Measurements from ENCODE around the gene SFMBT2. TPM values are rescaled to one million over a fixed set of nuclear protein-coding genes. Genes with fewer than 3 reads are reported as not detected.

The SFMBT2 gene
- total RNA-seq, 3 donors from 2014 or later (not counting 1 experiment from before 2014, with no cell fraction given): 50.4 to 70.4 (median 52.2) TPM

DNA sequence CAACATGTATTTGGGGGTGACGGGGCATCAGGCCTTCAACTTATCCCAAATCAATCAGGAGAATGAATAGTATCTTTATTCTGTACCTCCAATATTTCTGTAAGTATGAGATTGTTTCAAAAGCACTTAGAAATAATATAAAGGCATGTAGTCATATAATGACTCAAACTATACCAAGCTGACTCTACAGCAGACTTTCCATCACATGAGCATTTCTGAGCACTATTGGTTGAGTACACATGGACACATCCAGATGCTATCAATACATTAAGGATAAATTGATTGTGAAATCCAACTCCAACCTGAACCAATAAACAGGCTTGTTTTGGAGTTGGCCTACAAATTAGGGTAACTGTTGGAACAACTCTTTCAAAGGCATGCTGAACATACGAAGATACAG lies 229.4 kb downstream of the SFMBT2 start:
- H3K4me3 ChIP-seq (ENCODE audit: low read length): no peak overlapping the region
- peaks cover 3% of the 10 kb centered on the region for H3K4me1 ChIP-seq (ENCODE audit: control insufficient read depth, insufficient read depth, low read length)
- Mint-ChIP-seq H3K36me3 (peaks cover 29% of the 10 kb centered on the region), H3K4me3 (no peak overlapping the region), H3K9me3 (no peaks in the 10 kb centered on the region), H3K27ac (no peak overlapping the region), H3K4me1 (peaks cover 22 to 23% of the 10 kb centered on the region in 2 donors), H3K27me3 (ENCODE audit: low read depth in 2 of 2) (no peaks in the 10 kb centered on the region)
- ATAC-seq (no peak), DNase-seq (no peak)
- H3K27me3 ChIP-seq (ENCODE audit: control insufficient read depth, insufficient read depth, low read length): no peaks in the 10 kb centered on the region
- H3K36me3 ChIP-seq (ENCODE audit: control insufficient read depth, insufficient read depth, low read length): peaks cover 17% of the 10 kb centered on the region
- TF ChIP-seq CTCF (IDR thresholded peaks at IDR 0.05): no peak
- no peak overlapping the region for H3K27ac ChIP-seq (ENCODE audit: low read length)
- 100% methylated on average over 1 of the region's 2 CpGs for WGBS (ENCODE audit: insufficient coverage)
- no peaks in the 10 kb centered on the region for H3K9me3 ChIP-seq (ENCODE audit: control insufficient read depth, insufficient read depth, low read length)
- intact Hi-C loops (cut with micrococcal nuclease): no loop called here

- intact Hi-C loops (cut with micrococcal nuclease): no loop called here
- TF ChIP-seq CTCF (IDR thresholded peaks at IDR 0.05): no peak
- Mint-ChIP-seq H3K27ac (no peak overlapping the region), H3K9me3 (peaks cover 0 to 3% of the 10 kb centered on the region in 2 donors), H3K36me3 (peaks cover 39% of the 10 kb centered on the region), H3K4me3 (no peak overlapping the region), H3K27me3 (ENCODE audit: low read depth in 2 of 2) (no peaks in the 10 kb centered on the region), H3K4me1 (peaks cover 10 to 14% of the 10 kb centered on the region in 2 donors)
- Histone ChIP-seq H3K4me1 (ENCODE audit: control insufficient read depth, insufficient read depth, low read length) (no peaks in the 10 kb centered on the region), H3K9me3 (ENCODE audit: control insufficient read depth, insufficient read depth, low read length) (no peaks in the 10 kb centered on the region), H3K4me3 (ENCODE audit: low read length) (no peak overlapping the region), H3K36me3 (ENCODE audit: control insufficient read depth, insufficient read depth, low read length) (peaks cover 32% of the 10 kb centered on the region), H3K27ac (ENCODE audit: low read length) (no peak overlapping the region), H3K27me3 (ENCODE audit: control insufficient read depth, insufficient read depth, low read length) (no peaks in the 10 kb centered on the region)
- 96% methylated on average over 11 of the region's 12 CpGs for WGBS (ENCODE audit: insufficient coverage)
- ATAC-seq: no peak
- no peak for DNase-seq
These were observed 231.3 kb downstream of the SFMBT2 start for GRCh38 chr10:7179536-7179935.

GRCh38 chr10:7173948-7174347 lies 236.9 kb downstream of the SFMBT2 start:
- H3K27me3 ChIP-seq (ENCODE audit: control insufficient read depth, insufficient read depth, low read length): no peaks in the 10 kb centered on the region
- TF ChIP-seq CTCF (IDR thresholded peaks at IDR 0.05): no peak
- Mint-ChIP-seq H3K9me3 (peaks cover 0 to 3% of the 10 kb centered on the region in 2 donors), H3K27me3 (ENCODE audit: low read depth in 2 of 2) (no peaks in the 10 kb centered on the region), H3K27ac (no peak overlapping the region), H3K4me3 (no peak overlapping the region), H3K4me1 (peaks cover 0 to 4% of the 10 kb centered on the region in 2 donors), H3K36me3 (peaks cover 31% of the 10 kb centered on the region)
- H3K36me3 ChIP-seq (ENCODE audit: control insufficient read depth, insufficient read depth, low read length): peaks cover 69% of the 10 kb centered on the region
- no peaks in the 10 kb centered on the region for H3K9me3 ChIP-seq (ENCODE audit: control insufficient read depth, insufficient read depth, low read length)
- no peak for DNase-seq
- intact Hi-C loops (cut with micrococcal nuclease): no loop called here
- no peak for ATAC-seq
- no peaks in the 10 kb centered on the region for H3K4me1 ChIP-seq (ENCODE audit: control insufficient read depth, insufficient read depth, low read length)
- H3K4me3 ChIP-seq (ENCODE audit: low read length): no peak overlapping the region
- WGBS (ENCODE audit: insufficient coverage): 95% methylated on average over 11 of the region's 11 CpGs
- no peak overlapping the region for H3K27ac ChIP-seq (ENCODE audit: low read length)

- H3K36me3 ChIP-seq (ENCODE audit: control insufficient read depth, insufficient read depth, low read length): peaks cover 82% of the 10 kb centered on the region
- peaks cover 0 to 3% of the 10 kb centered on the region in 2 donors for H3K9me3 Mint-ChIP-seq
These were observed 239.0 kb downstream of the SFMBT2 start for GRCh38 chr10:7171825-7172224.

More at GRCh38 chr10:7171825-7172224, 239.0 kb downstream of the SFMBT2 start:
- intact Hi-C loops (cut with micrococcal nuclease): no loop called here
- Mint-ChIP-seq H3K36me3 (peaks cover 29% of the 10 kb centered on the region), H3K4me3 (no peak overlapping the region), H3K4me1 (peaks cover 0 to 4% of the 10 kb centered on the region in 2 donors), H3K27me3 (ENCODE audit: low read depth in 2 of 2) (no peaks in the 10 kb centered on the region), H3K27ac (no peak overlapping the region)
- Histone ChIP-seq H3K27ac (ENCODE audit: low read length) (no peak overlapping the region), H3K4me1 (ENCODE audit: control insufficient read depth, insufficient read depth, low read length) (no peaks in the 10 kb centered on the region), H3K9me3 (ENCODE audit: control insufficient read depth, insufficient read depth, low read length) (no peaks in the 10 kb centered on the region), H3K4me3 (ENCODE audit: low read length) (no peak overlapping the region), H3K27me3 (ENCODE audit: control insufficient read depth, insufficient read depth, low read length) (no peaks in the 10 kb centered on the region)
- ATAC-seq (no peak), DNase-seq (no peak)
- TF ChIP-seq CTCF (IDR thresholded peaks at IDR 0.05): no peak
- 98% methylated on average over 35 of the region's 35 CpGs for WGBS (ENCODE audit: insufficient coverage)

Measured in natural killer cell (primary cell).